Measurements from ENCODE around the gene CDC42SE2. TPM values are rescaled to one million over a fixed set of nuclear protein-coding genes. Genes with fewer than 3 reads are reported as not detected.

Gene CDC42SE2
- total RNA-seq, result 67.4 and 90.6 TPM in 2 replicates

GRCh38 chr5:131263648-131264450, at the start of gene CDC42SE2:
Gene CDC42SE2, plus strand, starts transcription at chr5:131264053. Its CDS starts 95,441 bp downstream, at chr5:131359494.

Other genes with a start within 250 kb of the CDC42SE2 start
- 227 and 287 TPM in 2 replicates for gene HINT1, start 98.8 kb upstream of the CDC42SE2 start, total RNA-seq
- 3.6 and 5.2 TPM in 2 replicates for gene LYRM7, start 93.1 kb upstream of the CDC42SE2 start, total RNA-seq

All from dermis lymphatic vessel endothelial cell (primary cell).